ENCODE data around the gene VPS4A.
A peak's percentile ranks its signal among the peaks of the same experiment; 100 is the strongest.
"Not testable (repeated sequence)": the region's sequence is repeated elsewhere in the genome, so short reads cannot be mapped to it uniquely, and the experiment has no call there.

Gene VPS4A

GRCh38 chr16:69310653-69311532 lies at the start of gene VPS4A:
Gene VPS4A (plus strand): TSS chr16:69311350. CDS start chr16:69311512, 162 bp downstream.
- DNase-seq (ENCODE audit: low read depth in 2 of 2), result peak; percentile 88 to 90

GRCh38 chr16:69266334-69267063 lies 44.7 kb upstream of the VPS4A start:
- DNase-seq (ENCODE audit: low read depth in 2 of 2), result no peak

GRCh38 chr16:69267633-69268032 lies 43.5 kb upstream of the VPS4A start:
- no peak for DNase-seq (ENCODE audit: low read depth in 2 of 2)

GRCh38 chr16:69270395-69270794 lies 40.8 kb upstream of the VPS4A start:
- DNase-seq (ENCODE audit: low read depth in 2 of 2), result no peak

- DNase-seq (ENCODE audit: low read depth in 2 of 2), result no peak
These were observed 40.3 kb upstream of the VPS4A start for GRCh38 chr16:69270831-69271230.

GRCh38 chr16:69273009-69273408 lies 38.1 kb upstream of the VPS4A start:
- DNase-seq (ENCODE audit: low read depth in 2 of 2), result no peak

GRCh38 chr16:69274699-69275235 lies 36.4 kb upstream of the VPS4A start:
- no peak for DNase-seq (ENCODE audit: low read depth in 2 of 2)

- peak; percentile 98 to 99 for DNase-seq (ENCODE audit: low read depth in 2 of 2)
These were observed 34.7 kb upstream of the VPS4A start for GRCh38 chr16:69276148-69277115.

- peak; percentile 68 to 73 for DNase-seq (ENCODE audit: low read depth in 2 of 2)
These were observed 33.7 kb upstream of the VPS4A start for GRCh38 chr16:69277413-69277812.

- DNase-seq (ENCODE audit: low read depth in 2 of 2), result no peak
These were observed 27.3 kb upstream of the VPS4A start for GRCh38 chr16:69283851-69284250.

- DNase-seq (ENCODE audit: low read depth in 2 of 2), result no peak
These were observed 25.9 kb upstream of the VPS4A start for GRCh38 chr16:69285240-69285639.

- no peak for DNase-seq (ENCODE audit: low read depth in 2 of 2)
These were observed 24.0 kb upstream of the VPS4A start for GRCh38 chr16:69286941-69287713.

- DNase-seq (ENCODE audit: low read depth in 2 of 2), result not testable (repeated sequence)
These were observed 19.5 kb upstream of the VPS4A start for GRCh38 chr16:69291657-69292056.

GRCh38 chr16:69293401-69293800 lies 17.7 kb upstream of the VPS4A start:
- DNase-seq (ENCODE audit: low read depth in 2 of 2), result no peak

GRCh38 chr16:69294051-69294450 lies 17.1 kb upstream of the VPS4A start:
- no peak for DNase-seq (ENCODE audit: low read depth in 2 of 2)

- not testable (repeated sequence) for DNase-seq (ENCODE audit: low read depth in 2 of 2)
These were observed 14.4 kb upstream of the VPS4A start for GRCh38 chr16:69296771-69297170.

GRCh38 chr16:69298261-69298660 lies 12.9 kb upstream of the VPS4A start:
- DNase-seq (ENCODE audit: low read depth in 2 of 2), result no peak

- no peak for DNase-seq (ENCODE audit: low read depth in 2 of 2)
These were observed 10.0 kb upstream of the VPS4A start for GRCh38 chr16:69301187-69301586.

- DNase-seq (ENCODE audit: low read depth in 2 of 2), result no peak
These were observed 9.3 kb upstream of the VPS4A start for GRCh38 chr16:69301861-69302260.

- no peak for DNase-seq (ENCODE audit: low read depth in 2 of 2)
These were observed 8.8 kb upstream of the VPS4A start for GRCh38 chr16:69302301-69302700.

- DNase-seq (ENCODE audit: low read depth in 2 of 2), result no peak
These were observed 5.1 kb upstream of the VPS4A start for GRCh38 chr16:69306031-69306430.
